ENCODE measurements around the gene FBRSL1. TPM values are rescaled to one million over a fixed set of nuclear protein-coding genes. Genes with fewer than 3 reads are reported as not detected.

FBRSL1 gene
- total RNA-seq, 1 experiment from 2014 or later = 45.3 TPM

DNA sequence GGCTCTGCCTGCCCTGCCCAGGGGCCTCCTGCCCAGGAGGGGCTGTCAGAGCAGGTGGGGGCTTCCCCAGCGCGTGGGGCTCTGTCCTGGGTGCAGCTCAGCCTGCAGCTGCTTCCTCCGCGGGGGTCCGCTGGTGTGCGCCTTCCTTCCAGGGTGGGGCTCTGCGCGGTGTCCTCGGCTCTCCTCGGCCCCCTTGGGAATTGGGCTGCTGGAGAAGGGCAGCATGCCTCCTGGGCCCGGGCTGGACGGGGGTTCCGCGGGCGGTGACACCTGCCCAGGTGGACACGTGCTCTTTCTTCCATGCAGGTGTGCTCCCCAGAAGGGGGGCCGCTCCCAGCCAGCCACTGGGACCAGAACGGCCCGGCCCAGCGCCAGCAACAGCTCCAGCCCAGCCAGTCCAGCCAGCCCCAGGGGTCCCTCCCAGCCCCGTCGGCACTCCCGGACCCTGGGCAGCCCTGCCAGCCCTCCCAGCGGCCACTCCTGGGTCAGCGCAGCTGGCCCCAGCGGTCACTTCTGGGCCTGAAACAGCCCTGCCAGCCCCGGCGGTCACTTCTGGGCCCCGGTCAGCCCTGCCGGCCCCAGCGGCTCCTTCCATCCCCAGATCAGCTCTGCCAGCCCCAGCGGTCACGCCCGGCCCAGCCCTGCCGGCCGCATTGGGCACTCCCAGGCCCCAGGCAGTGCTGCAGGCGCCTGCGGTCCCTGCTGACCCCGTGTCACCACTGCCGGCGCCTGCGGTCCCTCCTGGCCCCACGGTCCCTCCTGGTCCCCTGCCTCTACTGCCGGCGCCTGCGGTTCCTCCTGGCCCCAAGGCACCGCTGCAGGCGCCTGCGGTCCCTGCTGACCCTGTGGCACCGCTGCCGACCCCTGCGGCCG lies 19.1 kb downstream of the FBRSL1 start:
- ATAC-seq (no peak), DNase-seq (no peak)
- ChIA-PET POLR2A (ENCODE audit: unreplicated experiment) (no interaction called here), CTCF (no interaction called here)
- Histone ChIP-seq H3F3A (ENCODE audit: low read length, unreplicated experiment) (no peaks in the 10 kb centered on the region), H3K27me3 (ENCODE audit: low read length) (no peaks in the 10 kb centered on the region), H3K4me3 (ENCODE audit: low read length) (no peak overlapping the region), H2AFZ (ENCODE audit: low read length) (no peak overlapping the region), H3K9me3 (ENCODE audit: low read length) (no peaks in the 10 kb centered on the region), H3K9ac (ENCODE audit: low read length) (no peak overlapping the region), H3K4me1 (ENCODE audit: insufficient read depth, low read length) (peaks cover 6% of the 10 kb centered on the region), H3K79me2 (ENCODE audit: low read length) (peaks cover 39% of the 10 kb centered on the region), H3K9me2 (replicated peaks; ENCODE audit: low read length) (no peaks in the 10 kb centered on the region), H3K36me3 (ENCODE audit: low read depth, low read length) (peaks cover 4% of the 10 kb centered on the region; the same call in 1 of the 2 replicates), H4K20me1 (ENCODE audit: low read length) (peaks cover 37% of the 10 kb centered on the region), H3K4me2 (ENCODE audit: low read length) (no peak overlapping the region), H3K27ac (ENCODE audit: low read length) (no peak overlapping the region)
- BruUV-seq (replicated peaks) = no TSS peak
- intact Hi-C loops (cut with micrococcal nuclease) = no loop called here
- no peak for TF ChIP-seq EZH2 (IDR thresholded peaks at IDR 0.05; ENCODE audit: low read length, unreplicated experiment)
- TF ChIP-seq EZH2phosphoT487 (IDR thresholded peaks at IDR 0.05; ENCODE audit: borderline replicate concordance, low read length) = no peak
- no peak for TF ChIP-seq CTCF (conservative IDR thresholded peaks at IDR 0.05; ENCODE audit: low read depth, low read length)

- no peaks in the 10 kb centered on the region for H3F3A ChIP-seq (ENCODE audit: low read length, unreplicated experiment)
- no peak for TF ChIP-seq CTCF (conservative IDR thresholded peaks at IDR 0.05; ENCODE audit: low read depth, low read length)
- TF ChIP-seq EZH2 (IDR thresholded peaks at IDR 0.05; ENCODE audit: low read length, unreplicated experiment) = no peak
- no peak for TF ChIP-seq EZH2phosphoT487 (IDR thresholded peaks at IDR 0.05; ENCODE audit: borderline replicate concordance, low read length)
- H3K9me3 ChIP-seq (ENCODE audit: low read length) = no peaks in the 10 kb centered on the region
- intact Hi-C loops (cut with micrococcal nuclease) = no loop called here
- H3K9ac ChIP-seq (ENCODE audit: low read length) = no peak overlapping the region
- H3K36me3 ChIP-seq (ENCODE audit: low read depth, low read length) = peaks cover 4% of the 10 kb centered on the region; the same call in 1 of the 2 replicates
- H3K27ac ChIP-seq (ENCODE audit: low read length) = no peak overlapping the region
- POLR2A ChIA-PET (ENCODE audit: unreplicated experiment) = no interaction called here
- peaks cover 28% of the 10 kb centered on the region for H3K79me2 ChIP-seq (ENCODE audit: low read length)
- H4K20me1 ChIP-seq (ENCODE audit: low read length) = peaks cover 26% of the 10 kb centered on the region
- no peaks in the 10 kb centered on the region for H3K27me3 ChIP-seq (ENCODE audit: low read length)
- H3K4me2 ChIP-seq (ENCODE audit: low read length) = no peak overlapping the region
- no peaks in the 10 kb centered on the region for H3K9me2 ChIP-seq (replicated peaks; ENCODE audit: low read length)
- CTCF ChIA-PET = no interaction called here
- H3K4me1 ChIP-seq (ENCODE audit: insufficient read depth, low read length) = no peaks in the 10 kb centered on the region
- no peak overlapping the region for H3K4me3 ChIP-seq (ENCODE audit: low read length)
- H2AFZ ChIP-seq (ENCODE audit: low read length) = no peak overlapping the region
- no TSS peak for BruUV-seq (replicated peaks)
- no peak for DNase-seq
- ATAC-seq = no peak
Observed at GRCh38 chr12:132510111-132510724, 20.3 kb downstream of the FBRSL1 start.

Measured in PC-3 (cell line).